Heart left ventricle (tissue), 16 donors: ENCODE data around the gene LARP4B. TPM values are rescaled to one million over a fixed set of nuclear protein-coding genes. Genes with fewer than 3 reads are reported as not detected.

ENCODE experiments used
- ATAC-seq, 4 donors: fragments of 200-7000 bp; cut with Tn5 transposase; one replicate each; pipeline ENCODE4 v1.9.1; 2020 to 2022; ENCODE audit warnings: moderate library complexity in 4 of 4, mild to moderate bottlenecking in 3 of 4, moderate number of reproducible peaks in 1 of 4
- DNase-seq, 5 donors: peaks; one replicate each; pipeline ENCODE4 v3.0.0-alpha.2; 2020
- H3K27ac ChIP-seq, 12 donors: fragments of 200-600 bp; sonication (generic) in 4 of 12; one replicate each; pipeline versions ENCODE4 v1.5.0 to v1.8.0; 2016 to 2022; ENCODE audit warnings: mild to moderate bottlenecking in 2 of 12
- H3K27me3 ChIP-seq, 9 donors: fragments of 200-600 bp; sonication (generic) in 2 of 9; one replicate each; pipeline versions ENCODE4 v1.5.1 to v1.8.0; 2016 to 2022; ENCODE audit warnings: mild to moderate bottlenecking in 3 of 9
- H3K36me3 ChIP-seq, 9 donors: fragments of 200-600 bp; sonication (generic) in 2 of 9; one replicate each; pipeline versions ENCODE4 v1.5.0 to v1.8.0; 2018 to 2022; ENCODE audit warnings: mild to moderate bottlenecking in 2 of 9
- H3K4me1 ChIP-seq, 12 donors: fragments of 200-600 bp; sonication (generic) in 4 of 12; one replicate each; pipeline versions ENCODE4 v1.5.0 to v1.8.0; 2016 to 2022; ENCODE audit warnings: mild to moderate bottlenecking in 3 of 12
- H3K4me3 ChIP-seq, 12 donors: fragments of 200-600 bp; sonication (generic) in 4 of 12; one replicate each; pipeline versions ENCODE4 v1.5.0 to v1.8.0; 2017 to 2022; ENCODE audit warnings: mild to moderate bottlenecking in 9 of 12, moderate library complexity in 4 of 12
- H3K9me3 ChIP-seq, 12 donors: fragments of 200-600 bp; sonication (generic) in 4 of 12; one replicate each; pipeline versions ENCODE4 v1.5.0 to v1.8.0; 2016 to 2022; ENCODE audit warnings: mild to moderate bottlenecking in 1 of 12
- POLR2A ChIP-seq, 2 donors: fragments of 450-650 bp; IDR thresholded peaks; one replicate each; pipeline ENCODE4 v1.6.1; 2017; ENCODE audit warnings: antibody characterized with exemption in 2 of 2, mild to moderate bottlenecking in 2 of 2, moderate library complexity in 2 of 2
- WGBS, 4 donors: extraction: QIAGEN DNeasy Blood & Tissue Kit in 2 of 4; methylation state at CpG; one replicate each; pipeline versions ENCODE4 v1.1.5 to v1.1.7; 2013 to 2018; 5-methylcytosine and 5-hydroxymethylcytosine counted together
- intact Hi-C, 10 donors: fragments of 100-400 bp; cut with DNase I; formaldehyde crosslinking; loops; one replicate each; pipeline versions ENCODE4 v1.11.1 to v1.14.2; 2022
- polyA plus RNA-seq, 2 donors: library from polyadenylated mRNA; stranded (reverse); fragments of 200-250 nt; gene quantifications; one replicate each; pipeline ENCODE4 v1.2.3, GENCODE V29; 2013
- total RNA-seq, 9 donors: library from RNA; depleted of rRNA in 2 of 9; stranded (reverse); fragments of >200 nt in 2 of 9; fragmentation: NEBNext Ultra II Directional in 3 of 9; extraction: Animal tissue kit (Norgen Biotek cat#: 25700) in 3 of 9; gene quantifications; one replicate each; pipeline versions ENCODE4 v1.1.0 to v1.2.4, GENCODE V29; 2016 to 2023
- TF ChIP-seq, protein P1 (sequence below), 12 donors: fragments of 200-600 bp; sonication (generic) in 4 of 12; IDR thresholded peaks; one replicate each; pipeline versions ENCODE4 v1.5.0 to v1.8.0; 2018 to 2022; ENCODE audit warnings: antibody characterized with exemption in 12 of 12, mild to moderate bottlenecking in 5 of 12
- donor health status: ischemic (EF 13 %, LVEDD 7.1; RV severe dilation, severe dysfunction).
- donor health status: healthy with polysubstance abuse.
- donor health status: DM: no; HTN: yes; CAD: no.
- donor health status: DM: no; HTN: no; CAD: no.
- donor health status: ischemic (EF 25% LVEDD 6.9; RV normal size, moderate dysfunction).
- donor health status: ischemic (EF 25% LVEDD 5.7; RV mildly dilated, moderate dysfunction).
- donor health status: healthy.
- donor health status: DM: yes; HTN: yes; CAD: no.
- donor health status: ischemic (EF 35%, LVEDD 5.7; RV mildly dilated, moderate dysfunction).
- donor health status: nonischemic (EF 11% LVEDD 7.7; RV severe dilation, severe dysfunction).
- donor health status: DM: yes; HTN: yes; CAD: no.
- donor health status: PGD.
- donor health status: ischemic (EF 29% LVEDD 5.4; RV normal size, mild dysfunction).
- donor health status: nonischemic (EF 23%, LVEDD 6.1; RV moderate dilation, normal function).

The LARP4B gene
- total and polyA plus RNA-seq, 11 donors = 20.1 to 81.1 (median 63.0) TPM

- H3K27me3 ChIP-seq = no peaks in the 10 kb centered on the region
- ATAC-seq (no peak), DNase-seq (no peak)
- TF ChIP-seq POLR2A (IDR thresholded peaks at IDR 0.05) = no peak
- TF ChIP-seq, protein P1, sequence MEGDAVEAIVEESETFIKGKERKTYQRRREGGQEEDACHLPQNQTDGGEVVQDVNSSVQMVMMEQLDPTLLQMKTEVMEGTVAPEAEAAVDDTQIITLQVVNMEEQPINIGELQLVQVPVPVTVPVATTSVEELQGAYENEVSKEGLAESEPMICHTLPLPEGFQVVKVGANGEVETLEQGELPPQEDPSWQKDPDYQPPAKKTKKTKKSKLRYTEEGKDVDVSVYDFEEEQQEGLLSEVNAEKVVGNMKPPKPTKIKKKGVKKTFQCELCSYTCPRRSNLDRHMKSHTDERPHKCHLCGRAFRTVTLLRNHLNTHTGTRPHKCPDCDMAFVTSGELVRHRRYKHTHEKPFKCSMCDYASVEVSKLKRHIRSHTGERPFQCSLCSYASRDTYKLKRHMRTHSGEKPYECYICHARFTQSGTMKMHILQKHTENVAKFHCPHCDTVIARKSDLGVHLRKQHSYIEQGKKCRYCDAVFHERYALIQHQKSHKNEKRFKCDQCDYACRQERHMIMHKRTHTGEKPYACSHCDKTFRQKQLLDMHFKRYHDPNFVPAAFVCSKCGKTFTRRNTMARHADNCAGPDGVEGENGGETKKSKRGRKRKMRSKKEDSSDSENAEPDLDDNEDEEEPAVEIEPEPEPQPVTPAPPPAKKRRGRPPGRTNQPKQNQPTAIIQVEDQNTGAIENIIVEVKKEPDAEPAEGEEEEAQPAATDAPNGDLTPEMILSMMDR (IDR thresholded peaks at IDR 0.05) = no peak
- WGBS, 4 donors = 74 to 84% (median 82%) methylated on average over 12 of the region's 12 CpGs
- no peak overlapping the region for H3K4me3 ChIP-seq
- H3K4me1 ChIP-seq = peaks cover 0 to 13% (median 0%) of the 10 kb centered on the region in 12 donors
- intact Hi-C loops = no loop called here
- no peaks in the 10 kb centered on the region for H3K36me3 ChIP-seq
- H3K27ac ChIP-seq = peak overlapping the region in 1 of 12 donors; percentile 11
- H3K9me3 ChIP-seq = no peaks in the 10 kb centered on the region
Measured at GRCh38 chr10:971613-972012, 40.1 kb upstream of the LARP4B start.

- no peak overlapping the region for H3K4me3 ChIP-seq
- intact Hi-C loops = no loop called here
- peak in 1 of 4 donors; percentile 56 for ATAC-seq
- no peaks in the 10 kb centered on the region for H3K9me3 ChIP-seq
- H3K27me3 ChIP-seq = no peaks in the 10 kb centered on the region
- H3K4me1 ChIP-seq = peaks cover 0 to 13% (median 0%) of the 10 kb centered on the region in 12 donors
- 47 to 64% (median 56%) methylated on average over 4 of the region's 4 CpGs for WGBS, 4 donors
- peak in 2 of 5 donors; percentile 23 to 57 for DNase-seq
- no peak for TF ChIP-seq POLR2A (IDR thresholded peaks at IDR 0.05)
- TF ChIP-seq, protein P1 (IDR thresholded peaks at IDR 0.05) = no peak
- H3K27ac ChIP-seq = peak overlapping the region in 1 of 12 donors; percentile 11
- H3K36me3 ChIP-seq = no peaks in the 10 kb centered on the region
Measured at GRCh38 chr10:971150-971542, 39.6 kb upstream of the LARP4B start.

GRCh38 chr10:970311-971149 lies 39.0 kb upstream of the LARP4B start:
- TF ChIP-seq POLR2A (IDR thresholded peaks at IDR 0.05) = no peak
- TF ChIP-seq, protein P1 (IDR thresholded peaks at IDR 0.05) = no peak
- no peak for DNase-seq
- 47 to 59% (median 56%) methylated on average over 13 to 14 of the region's 14 CpGs for WGBS, 4 donors
- no peaks in the 10 kb centered on the region for H3K27me3 ChIP-seq
- H3K4me3 ChIP-seq = no peak overlapping the region
- ATAC-seq = peak in 1 of 4 donors; percentile 29
- peaks cover 0 to 13% (median 0%) of the 10 kb centered on the region in 12 donors for H3K4me1 ChIP-seq
- no peaks in the 10 kb centered on the region for H3K36me3 ChIP-seq
- H3K9me3 ChIP-seq = no peaks in the 10 kb centered on the region
- H3K27ac ChIP-seq = no peak overlapping the region
- intact Hi-C loops = no loop called here

DNA sequence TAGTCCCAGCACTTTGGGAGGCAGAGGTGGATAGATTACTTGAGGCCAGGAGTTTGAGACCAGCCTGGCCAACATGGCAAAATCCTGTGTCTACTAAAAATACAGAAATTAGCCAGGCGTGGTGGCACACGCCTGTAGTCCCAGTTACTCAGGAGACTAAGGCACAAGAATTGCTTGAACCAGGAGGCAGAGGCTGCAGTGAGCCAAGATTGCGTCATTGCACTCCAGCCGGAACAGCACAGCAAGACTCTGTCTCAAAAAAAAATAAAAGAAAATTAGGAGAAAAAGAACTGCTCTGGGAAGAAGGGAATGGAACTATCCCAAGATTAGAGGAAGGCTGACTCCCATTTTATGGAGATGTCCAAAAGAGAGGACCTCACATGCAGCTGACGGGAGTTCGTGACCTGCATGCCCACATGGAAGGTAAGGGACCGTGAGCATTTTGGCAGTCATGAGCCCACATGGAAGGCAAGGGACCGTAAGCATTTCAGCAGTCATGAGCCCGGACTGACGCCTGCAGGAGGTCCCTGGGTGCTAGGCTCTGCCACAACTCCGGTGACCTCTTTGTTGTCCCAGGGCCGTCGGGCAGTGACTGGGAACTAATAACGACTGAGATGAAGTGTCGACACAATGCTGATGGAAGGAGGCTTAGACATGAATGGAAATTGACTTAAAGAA lies 38.1 kb upstream of the LARP4B start:
- H3K27ac ChIP-seq = no peak overlapping the region
- DNase-seq = no peak
- H3K4me3 ChIP-seq = no peak overlapping the region
- peak in 1 of 4 donors; percentile 21 for ATAC-seq
- no peaks in the 10 kb centered on the region for H3K27me3 ChIP-seq
- intact Hi-C loops = no loop called here
- TF ChIP-seq POLR2A (IDR thresholded peaks at IDR 0.05) = no peak
- TF ChIP-seq, protein P1 (IDR thresholded peaks at IDR 0.05) = no peak
- WGBS, 4 donors = 74 to 81% (median 77%) methylated on average over 15 of the region's 15 CpGs
- no peaks in the 10 kb centered on the region for H3K36me3 ChIP-seq
- no peaks in the 10 kb centered on the region for H3K9me3 ChIP-seq
- peaks cover 0 to 13% (median 0%) of the 10 kb centered on the region in 12 donors for H3K4me1 ChIP-seq
